HG02571 (cell line): Measurements from ENCODE around the gene CLRN3.
A peak's percentile ranks its signal among the peaks of the same experiment; 100 is the strongest.

Experiments used
- ATAC-seq: cut with Tn5 transposase; IDR thresholded peaks from one replicate; pipeline ENCODE4 v1.9.1; 2021; ENCODE audit warnings: mild to moderate bottlenecking, moderate library complexity; ENCODE audit not compliant: unreplicated experiment

CLRN3 gene

DNA sequence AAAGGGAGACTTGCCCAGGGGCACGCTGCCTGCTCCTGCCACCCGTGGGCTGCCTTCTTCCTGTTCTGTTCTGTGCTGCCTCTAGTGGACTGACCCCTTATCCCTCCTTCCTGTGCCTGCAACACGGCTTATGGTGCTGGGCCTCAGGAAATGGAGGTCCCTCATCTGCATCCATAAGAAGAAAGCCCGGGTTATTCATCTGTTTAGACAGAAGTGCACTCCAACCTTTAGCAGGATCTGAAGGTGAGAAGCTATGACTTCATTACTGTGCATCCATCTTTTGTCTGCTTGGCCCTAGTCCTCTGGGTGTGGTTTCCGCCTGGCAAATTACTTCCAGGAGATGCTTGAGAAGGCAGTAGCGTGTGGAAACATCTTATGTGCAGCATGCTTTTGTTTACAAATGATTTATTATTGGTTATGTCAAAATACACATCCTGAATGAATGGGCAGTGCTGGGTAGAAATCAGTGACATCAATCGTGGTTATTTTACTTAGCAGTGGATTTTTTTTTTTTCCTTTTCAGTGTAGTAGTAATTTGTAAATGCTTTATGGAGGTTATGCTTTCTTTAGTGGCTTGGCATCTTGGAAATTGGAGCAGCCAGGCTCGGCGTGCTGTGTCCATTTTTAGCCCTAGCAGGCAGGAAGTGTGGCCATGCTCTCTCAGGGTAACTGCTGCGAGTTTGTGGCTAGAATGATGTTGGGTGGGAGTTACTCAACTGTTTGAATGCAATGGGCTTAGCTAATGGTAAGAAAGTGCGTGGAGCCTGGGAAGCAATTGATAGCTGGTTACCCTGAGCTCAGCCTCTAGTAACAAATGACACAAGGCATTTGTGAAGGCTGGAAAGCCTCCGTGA lies 26.9 kb upstream of the CLRN3 start:
- no peak for ATAC-seq

GRCh38 chr10:127918572-127918971 lies 25.8 kb upstream of the CLRN3 start:
- ATAC-seq: no peak

DNA sequence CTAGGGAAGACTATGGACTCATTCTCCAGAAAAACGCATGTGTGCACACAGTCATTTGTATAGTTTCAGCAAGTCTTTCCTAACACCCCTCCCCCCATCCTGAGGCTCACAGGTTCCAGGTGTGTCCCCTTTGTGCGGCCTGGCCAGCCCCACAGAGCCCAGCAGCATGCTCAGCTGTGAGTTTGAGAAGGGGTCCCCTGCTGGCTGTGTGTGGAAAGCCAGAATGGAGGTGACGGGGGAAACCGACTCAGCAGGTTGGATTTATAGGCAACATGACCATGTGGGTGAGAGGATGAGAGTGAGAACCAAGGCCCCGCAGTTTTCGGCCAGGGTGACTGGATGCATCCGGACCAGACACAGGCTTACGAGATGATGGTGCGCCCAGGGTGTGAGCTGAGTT lies 24.1 kb upstream of the CLRN3 start:
- no peak for ATAC-seq

DNA sequence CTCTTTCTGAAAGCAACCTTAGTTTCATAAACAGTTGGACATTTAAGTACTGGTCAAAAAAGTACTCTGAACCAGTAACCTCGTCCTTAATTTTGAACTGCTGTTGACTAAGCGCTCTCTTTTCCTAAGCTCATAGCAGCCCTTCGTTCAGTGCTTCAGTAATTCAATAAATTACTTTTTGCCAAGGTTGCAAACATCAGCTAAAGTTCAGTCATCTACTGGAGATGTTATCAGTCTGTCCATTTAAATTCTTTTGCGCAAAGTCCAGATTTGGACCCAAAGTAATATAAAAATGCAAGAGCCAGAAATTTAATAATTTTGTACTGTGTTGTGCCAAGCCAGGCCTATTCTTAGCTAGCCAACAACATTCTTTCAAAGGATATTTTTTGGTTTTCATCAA lies 22.6 kb upstream of the CLRN3 start:
- ATAC-seq: no peak

- ATAC-seq: no peak
Observed at GRCh38 chr10:127913368-127913759, 20.6 kb upstream of the CLRN3 start.

GRCh38 chr10:127912607-127913367 lies 20.0 kb upstream of the CLRN3 start:
- no peak for ATAC-seq

DNA sequence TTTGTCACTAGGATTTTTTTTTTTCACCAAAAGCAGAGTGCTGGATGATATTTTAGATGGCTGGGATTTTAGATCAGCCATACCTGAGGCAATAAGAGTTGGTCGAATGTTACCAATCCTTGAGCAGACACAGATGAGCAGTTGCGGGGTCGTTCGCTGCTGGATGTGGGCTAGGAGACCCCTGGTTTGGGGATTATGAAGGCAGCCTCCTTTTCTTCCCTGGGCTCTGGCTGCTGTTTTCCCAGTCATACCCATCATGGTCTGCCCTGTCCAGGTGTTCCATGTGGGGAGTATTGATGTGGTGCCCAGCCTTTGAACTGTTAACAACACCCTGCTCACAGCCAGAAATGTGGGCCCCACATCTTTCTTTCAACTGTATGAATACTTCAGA lies 19.1 kb upstream of the CLRN3 start:
- ATAC-seq: no peak

GRCh38 chr10:127911218-127911866 lies 18.6 kb upstream of the CLRN3 start:
- no peak for ATAC-seq

DNA sequence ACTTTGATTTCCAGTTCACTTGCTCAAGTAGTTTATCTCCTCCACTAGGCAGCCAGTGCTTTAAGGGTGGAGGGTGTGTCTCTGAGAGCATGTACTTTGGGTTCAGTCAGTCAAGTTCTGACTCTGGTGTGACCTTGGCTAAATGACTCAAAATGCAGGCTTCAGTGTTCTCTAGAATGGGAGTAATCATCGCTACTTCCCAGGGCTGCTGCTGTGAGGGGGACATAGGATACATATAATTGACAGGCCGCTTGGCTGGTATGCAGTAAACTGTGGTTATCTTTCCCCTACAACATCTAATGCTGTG lies 17.7 kb upstream of the CLRN3 start:
- no peak for ATAC-seq

GRCh38 chr10:127909716-127910463 lies 17.1 kb upstream of the CLRN3 start:
- ATAC-seq: no peak

GRCh38 chr10:127908959-127909267 lies 16.2 kb upstream of the CLRN3 start:
- ATAC-seq: no peak

DNA sequence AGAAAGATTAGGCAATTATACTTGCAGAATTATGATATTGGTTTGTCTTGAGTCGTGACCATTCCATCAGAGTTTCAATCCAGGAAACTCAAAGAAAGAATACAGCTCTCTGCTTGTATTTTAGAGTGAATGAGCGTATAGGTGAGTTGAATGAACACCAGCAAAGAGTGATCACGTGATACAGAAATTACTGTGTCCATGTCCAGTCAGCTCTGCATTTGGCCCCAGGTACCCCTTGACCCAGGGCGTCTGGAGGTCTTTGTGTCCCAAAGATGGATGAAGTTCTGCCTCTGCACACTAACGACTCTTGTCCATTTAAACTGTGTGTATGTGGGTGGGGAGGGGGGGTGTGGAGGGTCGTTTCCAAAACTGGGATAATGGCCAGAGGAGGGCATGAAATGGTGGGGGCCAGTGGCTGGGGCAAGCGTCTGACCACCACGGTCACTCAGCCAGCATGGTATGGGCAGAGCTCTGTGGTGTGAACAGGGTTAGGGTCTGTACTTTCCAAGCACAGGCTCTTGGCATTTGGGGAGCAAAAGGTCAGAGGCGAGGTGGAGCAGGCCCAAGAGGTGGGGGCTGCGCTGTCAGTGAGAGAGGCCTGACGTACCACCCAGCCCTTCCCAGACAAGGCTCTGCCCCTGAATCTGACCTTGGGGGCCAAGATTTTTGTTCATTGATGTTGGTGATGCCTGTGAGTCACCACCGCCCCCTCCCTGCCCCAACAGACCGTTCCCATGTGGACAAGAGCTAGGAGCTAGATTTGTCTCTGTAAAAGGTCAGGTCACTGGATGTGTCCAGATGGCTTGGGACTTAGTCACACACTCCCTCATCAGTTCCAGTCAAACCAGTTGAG lies 15.6 kb upstream of the CLRN3 start:
- no peak for ATAC-seq

DNA sequence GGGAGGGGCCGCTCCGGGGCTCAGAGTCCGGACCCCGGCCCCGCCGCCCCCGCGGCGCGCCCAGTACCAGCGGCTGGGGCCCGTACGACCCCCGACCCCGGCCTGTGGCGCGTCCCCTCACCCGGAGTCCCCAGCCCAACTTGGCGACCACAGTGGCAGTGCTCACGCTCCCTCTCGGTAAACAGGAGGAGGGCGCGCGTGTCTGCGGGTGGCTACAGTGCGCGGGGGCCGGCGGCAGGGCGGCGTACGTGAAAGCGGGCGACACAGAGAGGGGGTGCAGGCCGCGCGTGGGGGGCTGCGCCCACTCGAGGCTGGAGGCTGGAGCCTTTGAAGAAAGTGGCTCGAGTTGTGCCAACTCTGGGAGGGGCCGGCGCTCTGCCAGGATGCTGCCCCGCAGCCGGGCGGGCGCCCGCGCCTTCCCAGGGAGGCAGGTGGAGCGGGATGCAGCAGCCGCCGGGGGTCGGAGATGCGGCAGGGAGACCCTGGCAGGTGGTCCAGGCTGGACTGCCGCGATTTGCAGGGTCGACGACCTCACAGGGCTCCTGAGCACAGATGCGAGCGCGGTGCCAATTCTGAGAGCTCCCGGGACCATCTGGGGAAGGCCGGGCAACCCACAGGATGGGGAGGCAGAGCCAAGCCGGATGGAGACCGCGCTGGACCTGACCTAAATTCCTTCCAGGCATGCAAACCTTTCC lies 14.8 kb upstream of the CLRN3 start:
- no peak for ATAC-seq

DNA sequence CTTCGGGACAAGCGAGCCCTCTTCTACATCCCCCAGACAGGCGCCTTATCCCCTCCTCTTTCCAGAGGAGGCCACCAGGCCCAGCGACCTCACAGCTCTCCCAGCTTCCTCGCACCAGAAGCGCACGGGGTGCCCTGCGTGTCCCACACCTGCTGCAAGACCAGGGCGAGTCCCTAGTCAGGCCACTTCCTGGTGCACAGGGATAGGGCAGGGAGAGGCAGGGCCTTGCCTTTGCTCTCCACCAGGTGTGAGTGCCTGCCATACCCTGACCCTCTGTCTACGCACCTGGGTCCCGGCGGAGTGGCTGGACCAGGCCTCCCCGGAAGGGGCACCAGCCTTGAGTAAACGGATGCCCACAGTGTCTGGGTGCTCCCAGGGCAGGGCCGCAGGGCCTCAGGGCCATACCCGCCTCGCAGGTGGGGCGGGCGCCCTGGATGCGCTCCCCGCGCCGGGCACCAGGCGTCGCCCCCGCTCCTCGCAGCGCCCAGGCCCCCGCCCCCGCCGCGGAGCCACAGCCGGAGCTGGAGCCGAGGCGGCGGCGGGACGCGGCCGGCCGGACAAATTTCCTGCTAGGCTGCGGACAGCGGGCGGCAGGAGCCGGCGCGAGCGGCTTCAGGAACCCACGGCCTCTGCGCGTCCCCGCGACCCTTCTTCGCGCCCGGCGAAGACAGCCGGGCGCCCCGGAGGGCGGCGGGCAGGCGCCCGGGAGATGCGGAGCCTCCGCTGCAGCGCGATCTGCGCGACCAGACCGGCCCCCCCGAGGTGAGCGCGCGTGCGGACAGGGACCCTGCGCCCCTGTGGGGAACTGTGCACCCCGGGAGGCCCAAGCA lies 14.0 kb upstream of the CLRN3 start, which contains the start of gene PTPRE:
TSS of gene PTPRE (plus strand) at position 556 of the 830 bp plus-strand sequence. CDS start 133,779 bp downstream, outside the sequence.
- ATAC-seq: peak; percentile 75

DNA sequence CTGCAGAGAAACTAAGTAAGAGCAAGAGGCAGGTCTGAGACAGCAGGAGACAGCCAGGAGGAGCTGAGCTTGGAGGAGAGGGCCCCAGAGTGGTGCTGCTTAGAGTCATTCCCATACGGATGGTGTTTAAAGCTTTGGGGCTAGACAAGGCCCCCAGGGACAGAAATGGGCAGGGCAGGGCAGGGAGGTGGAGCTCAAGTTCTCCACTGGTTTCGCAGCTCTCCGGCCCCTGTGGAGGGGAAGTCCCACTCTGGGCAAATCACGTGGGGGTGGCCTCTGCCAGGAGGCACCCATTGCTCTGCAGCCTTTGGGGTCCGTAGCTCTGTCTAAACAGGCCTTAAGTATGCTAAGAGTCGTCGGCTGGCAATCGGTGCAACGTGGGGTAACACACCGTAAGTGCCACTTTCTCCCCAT lies 13.1 kb upstream of the CLRN3 start:
- ATAC-seq: no peak

DNA sequence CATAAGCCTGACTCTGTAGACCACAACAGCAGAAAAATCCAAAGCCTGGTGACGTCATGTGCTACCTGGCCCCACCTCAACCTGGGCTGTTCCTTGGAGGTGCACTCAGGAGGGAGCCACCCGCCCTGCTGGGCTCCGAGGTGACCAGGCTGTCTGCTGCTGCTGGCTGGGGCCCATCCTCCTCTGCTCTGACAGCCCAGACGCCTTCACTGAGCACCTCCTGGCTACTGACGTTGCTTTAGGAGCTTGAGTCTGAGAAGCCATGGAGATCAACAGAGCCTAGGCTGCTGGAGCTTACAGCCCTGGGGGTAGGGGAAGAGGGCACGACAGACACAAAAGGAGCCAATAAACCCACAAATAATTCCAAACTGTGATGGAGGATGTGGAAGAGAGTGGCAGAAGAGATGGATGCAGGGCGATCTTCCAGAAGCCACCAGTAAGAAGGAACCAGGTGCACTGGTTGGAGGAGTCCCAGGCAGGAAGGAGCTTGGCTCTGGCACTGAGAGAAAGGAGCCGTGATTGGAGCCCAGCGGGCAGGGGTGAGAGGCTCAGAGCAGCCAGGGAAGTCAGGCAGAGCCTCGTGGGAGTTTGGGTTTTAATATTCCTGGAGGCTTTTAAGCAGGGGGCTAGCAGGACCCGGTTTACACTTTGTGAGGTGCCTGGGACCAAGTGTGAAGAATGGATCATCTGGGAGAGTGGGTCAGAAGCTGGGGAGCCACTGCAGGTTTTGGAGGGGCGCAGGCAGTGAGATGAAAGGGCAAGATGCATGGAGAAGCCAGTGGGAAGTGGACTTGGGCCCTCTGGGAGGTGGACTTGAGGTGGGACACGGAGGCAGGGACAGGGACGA lies 12.5 kb upstream of the CLRN3 start:
- ATAC-seq: no peak

DNA sequence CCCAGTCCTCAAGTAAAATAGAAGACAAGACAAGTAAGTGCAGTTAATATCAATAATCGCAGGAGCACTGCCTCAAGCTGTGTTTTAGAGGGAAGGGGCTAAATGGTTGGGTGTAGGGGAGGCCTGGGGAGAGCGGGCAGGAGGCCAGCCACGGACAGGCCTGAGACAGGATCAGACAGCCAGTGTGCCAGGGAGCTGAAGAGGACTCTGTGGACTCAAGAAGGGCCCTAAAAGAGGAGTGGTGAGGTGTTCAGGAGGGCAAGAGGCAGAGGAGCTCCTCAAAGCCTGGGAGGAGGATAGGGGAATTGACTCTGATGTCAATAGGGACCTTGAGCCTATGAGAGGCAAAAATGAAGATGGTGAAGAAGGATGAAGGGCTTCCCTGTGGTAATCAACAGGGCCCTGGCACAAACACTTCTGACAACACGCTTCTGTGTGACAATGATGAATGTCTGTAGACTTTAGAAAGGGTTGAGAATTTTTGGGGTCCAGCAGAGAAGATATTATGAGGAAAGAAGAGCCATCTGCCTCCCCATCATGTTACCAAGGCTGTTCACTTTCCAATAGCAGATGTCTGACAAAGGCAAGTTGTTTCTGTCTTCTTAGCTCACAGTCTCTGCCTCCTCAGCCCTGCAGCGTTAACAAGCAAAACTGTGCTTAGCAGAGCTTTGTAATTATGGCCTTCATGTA lies 11.7 kb upstream of the CLRN3 start:
- no peak for ATAC-seq
